Measurements from ENCODE around the gene SOX6.
"Not testable (repeated sequence)": the region's sequence is repeated elsewhere in the genome, so short reads cannot be mapped to it uniquely, and the experiment has no call there.

The SOX6 gene

DNA sequence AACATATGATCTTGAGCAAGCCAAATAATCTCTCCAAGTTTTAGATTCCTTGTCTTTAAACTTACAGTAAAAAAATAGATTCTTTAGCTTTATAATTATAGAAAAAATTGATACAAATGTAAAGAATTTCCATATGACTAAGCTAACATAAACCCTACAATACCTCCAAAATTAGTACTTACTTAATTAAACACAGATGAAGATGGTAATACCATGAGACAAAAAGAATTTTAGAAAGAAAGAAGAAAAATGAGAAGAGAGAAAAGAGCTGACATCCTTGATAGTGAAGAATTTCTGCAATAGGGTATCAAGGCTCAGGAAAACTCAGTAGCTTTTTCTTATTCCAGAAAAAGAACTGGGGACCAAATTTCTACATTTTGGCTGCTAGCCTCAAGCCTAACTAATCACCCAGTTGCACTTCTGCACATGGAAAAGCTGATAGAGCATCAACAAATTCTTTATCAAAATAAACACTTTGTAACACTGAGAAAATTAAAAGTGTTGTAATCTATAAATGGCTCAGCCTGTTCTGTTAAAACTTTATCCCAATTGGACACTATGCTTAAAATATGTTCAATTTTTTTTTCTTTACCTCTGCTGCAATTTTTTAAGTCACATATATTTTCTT, 24.7 kb upstream of the SOX6 start:
- no peak for DNase-seq
- Mint-ChIP-seq H3K9me3 (no peaks in the 10 kb centered on the region), H3K36me3 (ENCODE audit: low read depth) (no peaks in the 10 kb centered on the region), H3K27ac (no peak overlapping the region), H3K27me3 (no peaks in the 10 kb centered on the region), H3K4me3 (no peak overlapping the region), H3K4me1 (ENCODE audit: low read depth) (no peaks in the 10 kb centered on the region)

DNA sequence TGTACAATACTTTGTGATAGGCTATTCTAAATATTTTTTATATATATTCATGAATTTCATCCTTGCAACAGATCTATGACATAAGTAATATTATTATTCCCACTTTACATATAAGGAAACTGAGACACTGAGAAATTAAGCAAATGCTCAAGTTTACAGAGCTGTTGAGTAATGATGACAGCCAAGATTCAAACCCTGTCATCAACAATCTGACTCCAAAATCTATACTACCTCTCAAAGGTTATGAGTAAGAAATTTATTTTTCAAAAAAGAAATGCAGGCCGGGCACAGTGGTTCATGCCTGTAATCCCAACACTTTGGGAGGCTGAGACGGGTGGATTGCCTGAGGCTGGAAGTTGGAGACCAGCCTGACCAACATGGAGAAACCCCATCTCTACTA, 22.6 kb upstream of the SOX6 start:
- no peak for DNase-seq
- no peak overlapping the region for H3K27ac Mint-ChIP-seq
- H3K27me3 Mint-ChIP-seq, result peaks cover 2% of the 10 kb centered on the region
- H3K4me1 Mint-ChIP-seq (ENCODE audit: low read depth), result no peaks in the 10 kb centered on the region
- H3K9me3 Mint-ChIP-seq, result peaks cover 7% of the 10 kb centered on the region
- no peak overlapping the region for H3K4me3 Mint-ChIP-seq
- no peaks in the 10 kb centered on the region for H3K36me3 Mint-ChIP-seq (ENCODE audit: low read depth)

DNA sequence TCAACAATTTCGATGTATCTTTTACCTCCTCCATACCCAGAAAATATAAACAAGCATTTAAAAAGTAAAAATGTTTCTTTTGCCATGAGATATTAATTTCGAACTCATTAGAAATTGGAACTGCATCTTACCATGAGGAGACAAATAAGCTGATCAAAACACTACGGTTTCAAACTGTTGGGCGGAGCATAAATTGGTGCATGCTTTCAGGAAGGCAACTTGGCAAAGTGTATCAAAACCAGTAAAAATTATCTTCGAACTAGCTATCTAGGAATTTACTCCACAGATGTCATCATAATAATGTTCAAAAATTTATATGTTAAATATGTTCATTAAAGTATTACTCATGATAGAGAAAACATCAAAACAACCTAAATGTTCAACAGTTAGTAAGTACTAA, 21.4 kb upstream of the SOX6 start:
- Mint-ChIP-seq H3K4me3 (no peak overlapping the region), H3K9me3 (peaks cover 7% of the 10 kb centered on the region), H3K4me1 (ENCODE audit: low read depth) (no peaks in the 10 kb centered on the region), H3K36me3 (ENCODE audit: low read depth) (no peaks in the 10 kb centered on the region), H3K27me3 (peaks cover 2% of the 10 kb centered on the region), H3K27ac (no peak overlapping the region)
- DNase-seq, result no peak

DNA sequence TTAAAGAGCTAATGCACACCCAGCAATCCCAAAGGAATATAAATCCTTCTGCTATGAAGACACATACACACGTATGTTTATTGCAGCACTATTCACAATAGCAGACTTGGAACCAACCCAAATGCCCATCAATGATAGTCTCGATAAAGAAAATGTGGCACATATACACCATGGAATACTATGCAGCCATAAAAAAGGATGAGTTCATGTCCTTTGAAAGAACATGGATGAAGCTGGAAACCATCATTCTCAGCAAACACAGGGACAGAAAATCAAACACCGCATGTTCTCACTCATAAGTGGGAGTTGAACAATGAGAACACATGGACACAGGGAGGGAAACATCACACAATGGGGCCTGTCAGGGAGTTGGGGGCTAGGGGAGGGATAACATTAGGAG, 19.3 kb upstream of the SOX6 start:
- not testable (repeated sequence) for H3K27me3 Mint-ChIP-seq; H3K27ac Mint-ChIP-seq; H3K36me3 Mint-ChIP-seq (ENCODE audit: low read depth); H3K4me3 Mint-ChIP-seq; H3K4me1 Mint-ChIP-seq (ENCODE audit: low read depth); H3K9me3 Mint-ChIP-seq; DNase-seq

DNA sequence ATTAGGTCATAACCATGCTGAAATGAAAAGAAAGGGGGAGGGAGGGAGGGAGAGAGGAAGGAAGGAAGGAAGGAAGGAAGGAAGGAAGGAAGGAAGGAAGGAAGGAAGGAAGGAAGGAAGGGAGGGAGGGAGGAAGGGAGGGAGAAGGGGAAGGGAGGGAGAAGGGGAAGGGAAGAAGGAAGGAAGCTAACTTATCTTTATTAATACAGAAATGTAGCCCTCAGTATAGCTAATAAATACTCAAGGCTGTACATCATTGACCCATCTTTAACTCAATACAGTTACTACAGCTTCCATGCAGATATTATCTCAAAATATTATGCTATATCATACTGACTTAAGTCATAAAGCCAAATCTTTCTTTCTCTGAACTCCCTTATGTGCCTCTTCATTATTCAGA, 17.4 kb upstream of the SOX6 start:
- no peak for DNase-seq
- H3K4me3 Mint-ChIP-seq, result no peak overlapping the region
- peaks cover 12% of the 10 kb centered on the region for H3K9me3 Mint-ChIP-seq
- H3K27me3 Mint-ChIP-seq, result peaks cover 2% of the 10 kb centered on the region
- H3K36me3 Mint-ChIP-seq (ENCODE audit: low read depth), result no peaks in the 10 kb centered on the region
- H3K27ac Mint-ChIP-seq, result no peak overlapping the region
- no peaks in the 10 kb centered on the region for H3K4me1 Mint-ChIP-seq (ENCODE audit: low read depth)

DNA sequence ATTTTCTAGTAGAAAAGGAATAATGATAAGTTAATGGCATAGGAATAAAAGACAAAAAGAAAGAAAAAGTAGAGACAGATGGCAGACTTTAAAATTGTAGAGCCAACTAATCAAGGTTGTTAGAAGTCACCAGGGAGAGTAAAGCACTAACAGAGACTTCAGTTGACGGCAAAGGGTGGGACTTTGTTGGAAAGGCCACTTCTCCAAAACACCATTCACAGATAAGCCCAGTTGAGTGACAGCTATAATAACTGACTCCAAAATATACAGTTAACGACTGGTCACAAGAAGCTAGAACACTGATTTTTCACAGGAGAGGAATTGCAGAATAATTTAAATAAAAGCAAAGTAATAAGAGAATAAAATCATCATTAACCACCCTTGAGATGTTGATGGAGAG, 16.0 kb upstream of the SOX6 start:
- Mint-ChIP-seq H3K4me3 (no peak overlapping the region), H3K36me3 (ENCODE audit: low read depth) (no peaks in the 10 kb centered on the region), H3K27ac (no peak overlapping the region), H3K27me3 (peaks cover 2% of the 10 kb centered on the region), H3K4me1 (ENCODE audit: low read depth) (no peaks in the 10 kb centered on the region), H3K9me3 (peaks cover 12% of the 10 kb centered on the region)
- DNase-seq, result no peak

DNA sequence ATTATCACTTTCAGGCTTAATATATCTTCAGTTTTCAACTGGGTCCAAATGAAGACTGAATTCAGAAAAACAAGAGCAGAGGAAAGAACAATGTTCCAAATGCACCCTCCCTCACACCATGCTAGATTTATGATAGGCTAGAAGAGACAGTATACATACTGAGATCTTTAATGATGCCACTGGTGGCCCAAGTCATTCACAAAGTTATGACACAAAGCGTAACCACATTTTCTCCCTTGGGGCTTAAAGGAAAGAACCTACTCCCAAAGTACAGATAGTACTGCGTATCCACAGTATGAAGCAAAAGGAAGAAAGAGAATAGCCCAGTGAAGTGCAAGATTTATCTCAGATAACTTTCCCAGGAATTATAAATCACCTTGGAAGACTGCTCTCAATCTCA, 10.9 kb upstream of the SOX6 start:
- peaks cover 5% of the 10 kb centered on the region for H3K9me3 Mint-ChIP-seq
- no peaks in the 10 kb centered on the region for H3K36me3 Mint-ChIP-seq (ENCODE audit: low read depth)
- no peak for DNase-seq
- H3K4me1 Mint-ChIP-seq (ENCODE audit: low read depth), result no peaks in the 10 kb centered on the region
- no peaks in the 10 kb centered on the region for H3K27me3 Mint-ChIP-seq
- no peak overlapping the region for H3K27ac Mint-ChIP-seq
- H3K4me3 Mint-ChIP-seq, result no peak overlapping the region

DNA sequence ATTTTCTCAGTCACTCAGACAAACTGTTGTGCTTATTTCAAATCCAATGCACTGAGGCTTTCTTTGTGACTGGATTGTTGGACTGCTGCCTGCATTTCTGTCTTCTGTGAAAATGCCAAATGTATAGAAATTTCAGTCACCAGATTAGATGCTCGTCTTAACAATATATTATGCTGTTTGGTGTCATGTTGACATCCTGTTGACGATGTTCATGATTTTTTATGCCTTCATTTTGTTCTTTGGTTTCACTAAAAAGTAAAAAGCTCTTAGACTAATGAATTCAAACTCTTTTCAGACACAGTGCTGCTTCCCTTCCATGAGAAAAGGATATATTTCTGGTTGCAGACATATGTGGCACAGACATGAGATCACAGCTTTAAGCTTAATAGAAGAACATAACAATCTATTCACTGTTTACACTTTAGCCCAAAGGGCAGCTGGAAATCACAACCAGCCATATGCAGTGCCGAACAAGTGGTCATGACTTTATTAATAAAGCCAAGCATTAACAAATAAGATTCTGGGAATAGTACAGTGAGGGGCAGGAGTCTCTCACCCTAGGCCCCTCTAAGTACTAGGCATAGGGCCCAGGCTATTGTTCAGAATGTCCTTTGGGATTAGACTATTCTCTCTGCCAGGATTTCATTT, 9.4 kb upstream of the SOX6 start:
- Mint-ChIP-seq H3K4me1 (ENCODE audit: low read depth) (no peaks in the 10 kb centered on the region), H3K27me3 (no peaks in the 10 kb centered on the region), H3K4me3 (no peak overlapping the region), H3K27ac (no peak overlapping the region), H3K36me3 (ENCODE audit: low read depth) (no peaks in the 10 kb centered on the region), H3K9me3 (peaks cover 5% of the 10 kb centered on the region)
- no peak for DNase-seq

DNA sequence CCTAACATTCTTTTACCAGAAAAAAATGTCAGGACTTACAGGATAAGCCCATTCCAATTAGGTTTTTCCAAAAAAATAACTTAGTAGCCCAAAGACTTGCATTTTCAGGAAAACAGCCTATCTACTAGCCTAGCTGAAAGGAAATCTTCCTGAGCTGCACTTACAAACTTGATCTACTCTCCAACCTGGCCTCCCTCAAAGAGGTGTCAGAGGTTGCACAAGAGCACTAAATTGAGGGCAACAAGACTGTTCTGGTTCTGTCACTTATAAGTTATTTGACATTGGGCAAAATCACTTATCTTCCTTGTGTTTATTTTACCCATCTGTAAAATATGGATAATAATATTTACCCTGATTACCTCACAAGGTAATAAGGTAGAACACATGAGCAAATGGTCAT, 7.9 kb upstream of the SOX6 start:
- no peak overlapping the region for H3K27ac Mint-ChIP-seq
- H3K4me1 Mint-ChIP-seq (ENCODE audit: low read depth), result no peaks in the 10 kb centered on the region
- peaks cover 8% of the 10 kb centered on the region for H3K9me3 Mint-ChIP-seq

DNA sequence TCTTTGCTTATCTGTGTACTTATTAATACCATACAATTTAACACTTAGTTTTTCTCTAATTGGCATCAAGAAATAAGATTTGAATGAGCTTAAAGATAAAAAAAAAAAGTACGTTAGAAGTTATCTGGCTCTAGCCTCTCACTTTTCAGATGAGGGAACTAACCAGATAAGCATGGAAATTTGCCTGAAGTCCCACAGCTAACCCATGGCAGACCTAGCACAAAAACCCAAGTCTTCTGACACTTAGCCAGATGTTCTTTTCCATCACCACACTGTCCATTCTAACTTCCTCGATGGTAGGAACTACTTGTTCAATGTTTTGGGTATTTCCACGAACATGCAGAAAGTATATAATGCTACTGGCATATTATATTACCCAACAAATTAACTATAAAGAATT, 7.4 kb upstream of the SOX6 start:
- Mint-ChIP-seq H3K36me3 (ENCODE audit: low read depth) (no peaks in the 10 kb centered on the region), H3K27me3 (no peaks in the 10 kb centered on the region), H3K9me3 (peaks cover 8% of the 10 kb centered on the region), H3K4me3 (no peak overlapping the region), H3K4me1 (ENCODE audit: low read depth) (no peaks in the 10 kb centered on the region), H3K27ac (no peak overlapping the region)
- no peak for DNase-seq

More for the DNA sequence above, 7.9 kb upstream of the SOX6 start:
- H3K36me3 Mint-ChIP-seq (ENCODE audit: low read depth), result no peaks in the 10 kb centered on the region
- H3K4me3 Mint-ChIP-seq, result no peak overlapping the region
- no peaks in the 10 kb centered on the region for H3K27me3 Mint-ChIP-seq
- no peak for DNase-seq

DNA sequence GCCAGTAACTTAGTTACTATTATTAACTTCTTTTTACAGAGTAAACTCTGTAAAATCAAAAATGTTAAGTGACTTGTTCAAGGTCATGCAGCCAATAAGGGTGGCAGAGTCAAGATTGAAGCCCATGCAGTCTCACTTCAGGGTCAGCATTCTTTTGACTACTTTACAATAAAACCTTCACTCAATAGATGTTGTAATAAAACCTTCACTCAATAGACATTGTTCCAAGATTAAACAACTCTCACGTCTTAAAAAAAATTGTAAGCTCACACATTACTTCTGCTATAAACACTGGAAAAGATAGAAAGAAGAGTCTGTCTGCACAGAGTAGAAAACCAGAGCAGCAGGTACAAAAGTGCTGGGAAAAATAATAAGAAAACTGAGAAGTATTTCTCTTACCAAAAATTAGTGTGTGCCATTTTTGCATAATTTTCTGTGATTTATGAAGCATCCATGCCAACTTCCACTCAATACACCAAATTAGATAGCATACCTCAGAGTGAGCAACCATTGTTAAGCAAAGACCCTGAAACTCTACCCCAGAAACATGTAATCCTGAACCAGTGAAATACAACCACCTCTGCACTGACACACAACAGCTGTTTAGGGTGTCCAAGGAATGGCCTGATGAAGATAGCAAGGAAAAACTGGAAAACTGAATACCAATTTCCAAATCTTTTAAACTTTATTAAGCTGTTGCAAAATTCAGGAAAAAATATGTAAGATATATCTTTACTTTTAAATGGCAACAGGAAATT, 4.9 kb upstream of the SOX6 start:
- H3K27me3 Mint-ChIP-seq, result no peaks in the 10 kb centered on the region
- no peak for DNase-seq
- peaks cover 8% of the 10 kb centered on the region for H3K9me3 Mint-ChIP-seq
- H3K4me3 Mint-ChIP-seq, result no peak overlapping the region
- no peaks in the 10 kb centered on the region for H3K4me1 Mint-ChIP-seq (ENCODE audit: low read depth)
- H3K36me3 Mint-ChIP-seq (ENCODE audit: low read depth), result no peaks in the 10 kb centered on the region
- H3K27ac Mint-ChIP-seq, result no peak overlapping the region

DNA sequence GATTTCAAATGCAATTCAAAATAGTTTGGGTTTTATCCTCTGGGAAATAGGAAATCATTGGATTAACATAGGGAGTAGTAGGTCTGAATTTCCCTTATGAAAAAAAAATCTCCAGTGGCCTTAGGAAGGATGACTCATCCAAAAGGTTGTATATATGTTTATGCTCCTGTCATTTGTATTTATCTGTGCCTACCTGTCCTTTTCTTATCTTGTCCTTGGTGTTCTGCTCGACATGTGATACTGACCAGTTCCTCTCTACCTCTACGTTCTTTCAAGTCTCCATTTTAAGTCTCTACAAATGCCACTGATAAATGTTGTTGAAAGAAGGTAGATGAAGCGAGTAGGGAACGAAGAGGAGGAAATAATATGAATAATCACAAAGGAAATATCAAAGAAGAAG, 3.0 kb upstream of the SOX6 start:
- no peaks in the 10 kb centered on the region for H3K27me3 Mint-ChIP-seq
- no peaks in the 10 kb centered on the region for H3K36me3 Mint-ChIP-seq (ENCODE audit: low read depth)
- H3K4me1 Mint-ChIP-seq (ENCODE audit: low read depth), result no peaks in the 10 kb centered on the region
- H3K27ac Mint-ChIP-seq, result no peak overlapping the region
- peaks cover 8% of the 10 kb centered on the region for H3K9me3 Mint-ChIP-seq
- no peak overlapping the region for H3K4me3 Mint-ChIP-seq
- DNase-seq, result no peak

DNA sequence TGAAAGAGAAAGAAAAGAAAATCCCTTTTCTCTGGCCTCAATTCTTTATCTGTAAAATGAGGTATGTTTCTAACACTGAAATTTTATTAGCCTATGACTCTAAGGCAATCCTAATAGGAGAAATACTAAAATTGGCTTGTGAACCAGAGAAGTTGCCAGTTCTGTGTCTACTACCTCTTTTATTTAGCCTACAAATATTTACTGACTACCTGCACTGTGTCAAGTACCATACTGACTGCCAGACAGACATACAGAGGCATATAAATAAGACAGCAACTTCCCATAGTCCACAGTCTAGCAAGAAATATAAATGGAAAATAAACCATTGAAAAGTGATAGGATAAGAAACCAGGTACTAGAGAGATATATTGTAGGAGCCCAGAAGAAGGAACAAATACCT, 2.4 kb upstream of the SOX6 start:
- H3K9me3 Mint-ChIP-seq, result peaks cover 8% of the 10 kb centered on the region
- H3K27ac Mint-ChIP-seq, result no peak overlapping the region
- H3K27me3 Mint-ChIP-seq, result no peaks in the 10 kb centered on the region
- H3K36me3 Mint-ChIP-seq (ENCODE audit: low read depth), result no peaks in the 10 kb centered on the region
- H3K4me1 Mint-ChIP-seq (ENCODE audit: low read depth), result no peaks in the 10 kb centered on the region
- DNase-seq, result no peak
- no peak overlapping the region for H3K4me3 Mint-ChIP-seq

DNA sequence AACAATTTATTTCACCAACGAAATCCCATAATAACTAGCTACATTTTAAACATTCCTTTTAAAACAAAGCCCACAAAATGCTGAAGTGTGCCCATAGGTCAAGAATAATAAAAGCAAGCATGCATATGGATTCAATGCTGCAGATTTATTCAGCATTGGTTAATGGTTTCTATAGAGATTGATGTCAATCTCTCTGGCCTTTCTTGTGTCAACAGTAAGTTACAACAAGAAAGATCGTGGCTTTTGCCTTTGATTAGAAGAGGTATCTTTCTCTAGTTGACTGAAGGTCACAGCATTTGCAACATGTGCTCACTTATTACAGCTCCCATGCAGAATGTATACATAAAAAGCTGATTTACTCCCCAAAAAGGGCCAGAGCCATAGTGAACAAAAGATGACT, 1.4 kb upstream of the SOX6 start:
- Mint-ChIP-seq H3K36me3 (ENCODE audit: low read depth) (no peaks in the 10 kb centered on the region), H3K4me3 (no peak overlapping the region), H3K4me1 (ENCODE audit: low read depth) (no peaks in the 10 kb centered on the region), H3K27me3 (no peaks in the 10 kb centered on the region), H3K9me3 (peaks cover 8% of the 10 kb centered on the region), H3K27ac (no peak overlapping the region)
- DNase-seq, result no peak

DNA sequence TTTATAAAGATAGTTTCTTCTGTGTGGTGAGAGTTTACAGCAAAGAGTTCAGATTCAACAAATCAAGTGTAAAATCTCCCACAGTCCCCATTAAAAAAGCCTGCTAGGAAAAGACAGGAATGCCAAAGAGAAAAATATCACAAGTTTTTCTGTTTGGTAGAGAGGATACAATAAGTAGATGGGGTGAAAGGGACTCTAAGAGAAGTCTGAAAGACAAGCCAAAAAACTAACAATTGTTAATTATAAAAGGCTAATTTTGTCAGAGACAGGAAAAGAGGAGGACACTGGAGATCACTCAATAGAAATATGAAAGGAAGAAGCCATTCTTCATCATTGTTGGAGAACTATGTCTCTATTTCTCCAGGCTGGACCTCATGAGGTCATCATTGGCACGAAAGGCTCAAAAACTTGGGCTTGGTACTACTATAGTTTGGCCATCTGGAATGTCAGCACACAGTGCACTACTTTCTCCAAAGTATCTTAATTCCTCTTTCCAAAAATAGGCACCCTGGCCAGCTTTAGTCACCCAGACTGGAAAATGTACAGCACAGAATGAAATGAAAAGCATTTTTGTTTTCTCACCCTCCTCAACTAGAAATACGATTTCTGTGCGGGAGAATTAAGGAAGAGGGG, 531 bp upstream of the SOX6 start:
- peaks cover 8% of the 10 kb centered on the region for H3K9me3 Mint-ChIP-seq
- no peak overlapping the region for H3K27ac Mint-ChIP-seq
- DNase-seq, result no peak
- H3K36me3 Mint-ChIP-seq (ENCODE audit: low read depth), result no peaks in the 10 kb centered on the region
- no peaks in the 10 kb centered on the region for H3K27me3 Mint-ChIP-seq
- no peaks in the 10 kb centered on the region for H3K4me1 Mint-ChIP-seq (ENCODE audit: low read depth)
- H3K4me3 Mint-ChIP-seq, result no peak overlapping the region
